ENCODE data around the gene TXNIP.

Gene TXNIP

DNA sequence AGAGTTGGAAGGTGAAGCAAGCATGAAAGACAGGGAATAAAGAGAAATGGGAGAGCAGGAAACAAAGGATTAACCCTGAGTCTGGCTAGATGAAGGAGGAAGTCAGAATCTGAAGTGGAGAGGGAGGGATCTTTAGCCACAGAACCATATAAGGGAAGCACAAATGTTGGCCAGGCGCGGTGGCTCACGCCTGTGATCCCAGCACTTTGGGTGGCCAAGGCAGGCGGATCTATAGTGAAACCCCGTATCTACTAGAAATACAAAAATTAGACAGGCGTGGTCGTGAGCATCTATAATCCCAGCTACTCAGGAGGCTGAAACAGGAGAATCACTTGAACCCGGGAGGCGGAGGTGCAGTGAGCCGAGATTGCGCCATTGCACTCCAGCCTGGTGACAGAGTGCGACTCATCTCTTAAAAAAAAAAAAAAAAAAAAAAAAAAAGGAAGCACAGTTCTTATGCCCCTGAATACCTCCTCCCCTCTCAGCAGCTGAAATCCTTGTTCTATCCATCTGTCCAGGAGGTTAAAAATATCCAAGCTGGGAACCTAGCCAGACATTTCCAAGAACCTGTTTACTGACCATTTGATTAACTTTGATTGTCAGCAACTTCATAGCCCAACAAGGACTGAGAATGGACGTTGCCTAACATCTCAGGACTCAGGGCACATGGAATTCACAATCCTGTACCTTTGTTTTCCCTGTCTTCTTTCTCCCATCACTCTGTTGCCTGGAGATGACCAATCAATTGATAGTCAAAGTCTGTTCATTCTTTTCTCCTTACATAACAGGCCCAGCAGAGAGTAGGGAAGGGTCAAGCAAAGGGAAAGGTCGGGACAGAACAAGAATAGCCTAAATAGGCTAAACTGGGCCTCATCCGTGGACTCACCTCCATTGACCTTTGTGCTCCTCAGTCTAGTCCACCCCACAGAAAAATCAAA is 10.6 kb downstream of the TXNIP start:
- no peak for DNase-seq (ENCODE audit: low read depth)

- no peak for DNase-seq (ENCODE audit: low read depth)
These were observed 11.3 kb downstream of the TXNIP start for GRCh38 chr1:145985129-145985501.

GRCh38 chr1:145983960-145984830 is 12.2 kb downstream of the TXNIP start:
- DNase-seq (ENCODE audit: low read depth): no peak

GRCh38 chr1:145983206-145983675 is 13.1 kb downstream of the TXNIP start:
- DNase-seq (ENCODE audit: low read depth): no peak

GRCh38 chr1:145982010-145982723 is 14.2 kb downstream of the TXNIP start:
- DNase-seq (ENCODE audit: low read depth): no peak

DNA sequence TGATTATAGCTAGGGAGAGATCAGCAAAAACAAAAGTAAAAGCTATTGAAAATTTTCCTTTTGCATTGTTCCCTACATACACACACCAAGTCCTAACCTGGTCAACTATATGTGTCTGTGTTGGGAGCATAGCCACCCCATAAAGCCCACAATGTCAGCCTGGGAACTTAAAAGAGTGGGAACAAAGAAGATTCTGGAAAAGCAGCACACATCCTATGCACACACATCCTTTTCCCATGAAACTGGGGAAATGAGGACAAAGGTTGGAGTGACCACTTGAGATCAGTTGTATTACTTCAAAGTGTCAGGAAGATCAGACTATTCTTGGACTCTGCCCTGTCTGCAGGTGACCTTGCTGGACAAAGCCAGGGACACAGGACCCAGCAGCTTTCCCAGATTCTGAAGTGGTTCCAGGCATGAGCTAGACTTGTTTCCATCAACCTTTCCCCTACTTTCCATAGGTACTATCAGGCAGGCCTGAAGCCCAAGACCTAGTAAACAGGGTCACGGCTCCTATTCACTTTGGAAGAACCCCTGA is 15.9 kb downstream of the TXNIP start:
- DNase-seq (ENCODE audit: low read depth): no peak

GRCh38 chr1:145979746-145980456 is 16.5 kb downstream of the TXNIP start:
- DNase-seq (ENCODE audit: low read depth): no peak

DNA sequence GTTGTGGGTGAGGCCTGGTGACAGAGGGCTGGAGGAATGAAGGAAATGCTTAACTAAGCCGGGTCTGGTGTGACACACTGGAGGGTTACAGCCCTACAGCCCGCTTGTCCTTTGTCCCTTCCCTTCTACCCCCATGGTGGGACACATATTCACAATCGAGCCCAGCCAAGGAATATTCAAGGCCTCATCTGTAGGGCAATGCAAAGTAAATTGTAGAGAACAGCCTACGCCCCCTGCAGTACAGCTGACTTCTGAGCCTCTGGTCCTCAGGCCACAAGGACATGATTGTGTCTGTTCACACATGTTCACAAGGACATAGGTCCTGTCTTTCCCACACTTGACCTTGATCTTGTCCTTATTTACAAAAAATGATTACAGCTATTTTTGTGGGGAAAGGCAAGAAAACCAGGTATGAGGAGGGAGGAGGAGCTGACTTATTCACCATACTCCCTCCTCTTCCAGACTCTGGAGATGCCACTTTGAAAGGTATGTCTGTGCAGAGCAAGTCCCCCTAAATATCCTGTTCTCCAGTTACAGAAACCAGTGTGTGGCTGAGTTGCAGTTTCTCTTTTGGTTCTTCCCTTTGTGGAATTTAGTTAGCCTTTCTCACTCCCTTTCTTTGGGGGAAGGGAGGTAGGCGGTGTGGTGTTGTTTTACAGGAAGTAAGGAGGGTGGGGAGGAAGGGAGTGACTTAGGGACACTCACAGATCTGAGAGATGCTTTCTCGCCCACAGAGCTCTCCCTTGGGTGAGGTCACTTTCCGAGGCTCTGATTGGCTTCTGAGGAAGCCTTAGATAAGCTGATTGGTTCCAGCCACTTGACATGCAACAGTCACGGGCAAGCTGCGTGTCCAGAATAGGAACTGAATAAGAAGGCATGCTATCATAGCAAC is 17.3 kb downstream of the TXNIP start:
- DNase-seq (ENCODE audit: low read depth): peak; percentile 98

- no peak for DNase-seq (ENCODE audit: low read depth)
These were observed 17.9 kb downstream of the TXNIP start for GRCh38 chr1:145978471-145978853.

- DNase-seq (ENCODE audit: low read depth): no peak
These were observed 18.6 kb downstream of the TXNIP start for GRCh38 chr1:145977486-145978470.

GRCh38 chr1:145977016-145977415 is 19.4 kb downstream of the TXNIP start:
- DNase-seq (ENCODE audit: low read depth): no peak

DNA sequence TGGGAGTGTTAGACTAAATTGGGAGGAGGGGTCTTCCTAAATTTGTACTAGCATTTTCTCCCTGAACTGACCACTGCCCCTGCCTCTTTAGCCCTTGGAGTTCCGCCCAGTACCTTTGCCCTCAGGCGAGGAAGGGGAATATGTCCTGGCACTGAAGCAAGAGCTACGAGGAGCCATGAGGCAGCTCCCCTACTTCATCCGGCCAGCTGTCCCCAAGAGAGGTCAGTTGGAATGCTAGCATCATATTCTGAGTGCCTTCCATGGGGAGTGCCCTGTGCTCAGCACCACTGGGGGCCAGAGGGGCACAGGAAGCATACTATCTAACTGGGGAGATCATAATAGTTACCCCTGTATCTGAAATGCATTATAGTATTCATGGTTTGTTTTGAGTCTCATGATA is 21.2 kb downstream of the TXNIP start:
- DNase-seq (ENCODE audit: low read depth): no peak

DNA sequence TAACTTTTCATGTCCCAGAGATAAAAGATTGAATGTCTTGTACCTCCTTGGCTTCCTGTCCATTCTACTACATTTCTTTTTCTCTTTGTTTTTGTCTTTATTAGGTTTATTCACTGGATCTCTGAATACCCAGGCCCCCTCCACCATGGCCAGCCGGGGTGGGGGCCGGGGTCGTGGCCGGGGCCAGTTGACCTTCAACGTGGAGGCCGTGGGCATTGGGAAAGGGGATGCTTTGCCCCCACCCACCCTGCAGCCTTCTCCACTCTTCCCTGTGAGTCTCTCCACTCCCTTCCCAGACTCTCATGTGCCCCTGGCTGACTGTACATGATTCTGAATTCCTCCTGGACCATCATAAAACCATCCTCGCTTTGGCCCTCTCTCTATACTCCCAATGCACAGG is 21.7 kb downstream of the TXNIP start:
- no peak for DNase-seq (ENCODE audit: low read depth)

DNA sequence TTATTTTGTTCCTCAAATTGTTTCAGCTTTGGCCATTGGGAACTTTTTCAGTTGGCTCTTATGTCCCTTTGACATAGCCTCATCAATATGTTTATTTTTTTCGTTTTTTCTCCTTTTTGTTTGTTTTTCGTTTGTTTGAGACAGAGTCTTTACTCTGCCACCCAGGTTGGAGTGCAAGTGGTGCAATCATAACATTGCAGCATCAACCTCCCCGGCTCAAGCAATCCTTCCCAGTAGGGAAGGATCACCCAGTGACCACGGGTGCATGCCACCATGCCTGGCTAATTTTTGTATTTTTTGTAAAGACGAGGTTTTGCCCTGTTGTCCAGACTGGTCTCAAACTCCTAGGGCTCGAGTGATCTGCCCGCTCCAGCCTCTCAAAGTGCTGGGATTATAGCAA is 23.8 kb downstream of the TXNIP start:
- DNase-seq (ENCODE audit: low read depth): no peak

- no peak for DNase-seq (ENCODE audit: low read depth)
These were observed 29.1 kb downstream of the TXNIP start for GRCh38 chr1:145967288-145967687.

GRCh38 chr1:145965119-145965744 is 31.1 kb downstream of the TXNIP start:
- no peak for DNase-seq (ENCODE audit: low read depth)

- DNase-seq (ENCODE audit: low read depth): peak; percentile 82
These were observed 31.9 kb downstream of the TXNIP start, which contains the start of the genes ANKRD34A and POLR3GL for GRCh38 chr1:145964328-145965118. TSS of gene ANKRD34A (minus strand) at chr1:145964575. CDS start at chr1:145961759, 2,816 bp downstream. TSS of gene POLR3GL (plus strand) at chr1:145964690. CDS start at chr1:145974866, 10,176 bp downstream.

Data from HS-27A (cell line).